GM18508 (cell line): ENCODE results near the gene PSMB11.
"Not testable (repeated sequence)": the region's sequence is repeated elsewhere in the genome, so short reads cannot be mapped to it uniquely, and the experiment has no call there.

ENCODE experiments used
- ATAC-seq: cut with Tn5 transposase; IDR thresholded peaks from one replicate; pipeline ENCODE4 v1.9.1; 2021; ENCODE audit warnings: moderate number of reproducible peaks; ENCODE audit not compliant: insufficient read depth, unreplicated experiment

The PSMB11 gene

GRCh38 chr14:23042162-23042965 lies at the start of gene PSMB11:
PSMB11 (plus strand) TSS chr14:23042212; CDS start chr14:23042226, 14 bp downstream.
- no peak for ATAC-seq

- no peak for ATAC-seq
These were observed 48.5 kb upstream of the PSMB11 start for GRCh38 chr14:22993517-22993916.

- ATAC-seq, result no peak
These were observed 47.2 kb upstream of the PSMB11 start for GRCh38 chr14:22994762-22995275.

- ATAC-seq, result no peak
These were observed 46.0 kb upstream of the PSMB11 start for GRCh38 chr14:22995889-22996625.

- no peak for ATAC-seq
These were observed 45.0 kb upstream of the PSMB11 start for GRCh38 chr14:22996768-22997654.

GRCh38 chr14:22997676-22998323 lies 44.2 kb upstream of the PSMB11 start:
- ATAC-seq, result no peak

GRCh38 chr14:22998329-22999012 lies 43.5 kb upstream of the PSMB11 start:
- no peak for ATAC-seq

- no peak for ATAC-seq
These were observed 41.2 kb upstream of the PSMB11 start for GRCh38 chr14:23000860-23001259.

- no peak for ATAC-seq
These were observed 39.4 kb upstream of the PSMB11 start for GRCh38 chr14:23002592-23002991.

- ATAC-seq, result not testable (repeated sequence)
These were observed 37.7 kb upstream of the PSMB11 start for GRCh38 chr14:23004274-23004673.

GRCh38 chr14:23005451-23006187 lies 36.4 kb upstream of the PSMB11 start:
- ATAC-seq, result no peak

- no peak for ATAC-seq
These were observed 35.9 kb upstream of the PSMB11 start for GRCh38 chr14:23006188-23006534.

- peak; percentile 82 for ATAC-seq
These were observed 35.2 kb upstream of the PSMB11 start for GRCh38 chr14:23006544-23007419.

- no peak for ATAC-seq
These were observed 33.2 kb upstream of the PSMB11 start for GRCh38 chr14:23008831-23009230.

GRCh38 chr14:23009483-23009938 lies 32.5 kb upstream of the PSMB11 start:
- ATAC-seq, result no peak

- ATAC-seq, result no peak
These were observed 31.9 kb upstream of the PSMB11 start, which contains the start of gene C14orf93 for GRCh38 chr14:23009939-23010726. C14orf93 (minus strand) TSS chr14:23010143; CDS start chr14:22999023, 11,120 bp downstream.
